Measurements from ENCODE around the gene TBC1D1.

TBC1D1 gene

GRCh38 chr4:38078590-38079421 lies 187.9 kb downstream of the TBC1D1 start:
- DNase-seq (ENCODE audit: low read depth in 2 of 2) = no peak

GRCh38 chr4:38080061-38080974 lies 189.4 kb downstream of the TBC1D1 start:
- DNase-seq (ENCODE audit: low read depth in 2 of 2) = no peak

- DNase-seq (ENCODE audit: low read depth in 2 of 2) = no peak
Measured at GRCh38 chr4:38082021-38082420, 191.1 kb downstream of the TBC1D1 start.

- no peak for DNase-seq (ENCODE audit: low read depth in 2 of 2)
Measured at GRCh38 chr4:38082424-38083385, 191.8 kb downstream of the TBC1D1 start.

- DNase-seq (ENCODE audit: low read depth in 2 of 2) = no peak
Measured at GRCh38 chr4:38084877-38085711, 194.2 kb downstream of the TBC1D1 start.

- no peak for DNase-seq (ENCODE audit: low read depth in 2 of 2)
Measured at GRCh38 chr4:38085751-38086150, 194.9 kb downstream of the TBC1D1 start.

GRCh38 chr4:38086151-38086848 lies 195.4 kb downstream of the TBC1D1 start:
- DNase-seq (ENCODE audit: low read depth in 2 of 2) = no peak

GRCh38 chr4:38086849-38087226 lies 196.0 kb downstream of the TBC1D1 start:
- DNase-seq (ENCODE audit: low read depth in 2 of 2) = no peak

GRCh38 chr4:38088321-38088720 lies 197.4 kb downstream of the TBC1D1 start:
- no peak for DNase-seq (ENCODE audit: low read depth in 2 of 2)

GRCh38 chr4:38089961-38090360 lies 199.1 kb downstream of the TBC1D1 start:
- DNase-seq (ENCODE audit: low read depth in 2 of 2) = no peak

- no peak for DNase-seq (ENCODE audit: low read depth in 2 of 2)
Measured at GRCh38 chr4:38090455-38091246, 199.8 kb downstream of the TBC1D1 start.

- DNase-seq (ENCODE audit: low read depth in 2 of 2) = no peak
Measured at GRCh38 chr4:38091636-38092035, 200.8 kb downstream of the TBC1D1 start.

- DNase-seq (ENCODE audit: low read depth in 2 of 2) = no peak
Measured at GRCh38 chr4:38092701-38093100, 201.8 kb downstream of the TBC1D1 start.

- DNase-seq (ENCODE audit: low read depth in 2 of 2) = no peak
Measured at GRCh38 chr4:38094419-38094818, 203.5 kb downstream of the TBC1D1 start.

GRCh38 chr4:38095691-38096090 lies 204.8 kb downstream of the TBC1D1 start:
- DNase-seq (ENCODE audit: low read depth in 2 of 2) = no peak

GRCh38 chr4:38097818-38098217 lies 206.9 kb downstream of the TBC1D1 start:
- DNase-seq (ENCODE audit: low read depth in 2 of 2) = no peak

GRCh38 chr4:38099020-38099600 lies 208.2 kb downstream of the TBC1D1 start:
- no peak for DNase-seq (ENCODE audit: low read depth in 2 of 2)

GRCh38 chr4:38099908-38100407 lies 209.1 kb downstream of the TBC1D1 start:
- no peak for DNase-seq (ENCODE audit: low read depth in 2 of 2)

Data from stimulated activated CD8-positive, alpha-beta memory T cell treated with anti-CD3 and anti-CD28 coated beads, Interleukin-7, amount 100 ng/mL, for 4 hours (primary cell).